ENCODE measurements around the gene SOX9.
"Not testable (repeated sequence)": the region's sequence is repeated elsewhere in the genome, so short reads cannot be mapped to it uniquely, and the experiment has no call there.

The SOX9 gene

GRCh38 chr17:72111336-72111923 is 9.4 kb upstream of the SOX9 start:
- DNase-seq = no peak

GRCh38 chr17:72111926-72112325 is 8.9 kb upstream of the SOX9 start:
- DNase-seq = not testable (repeated sequence)

- no peak for DNase-seq
Measured at GRCh38 chr17:72113751-72114150, 7.1 kb upstream of the SOX9 start.

GRCh38 chr17:72115781-72116525 is 4.9 kb upstream of the SOX9 start:
- DNase-seq = no peak

GRCh38 chr17:72116661-72117521 is 3.9 kb upstream of the SOX9 start:
- no peak for DNase-seq

GRCh38 chr17:72117535-72118334 is 3.1 kb upstream of the SOX9 start:
- no peak for DNase-seq

GRCh38 chr17:72118335-72119076 is 2.3 kb upstream of the SOX9 start:
- peak; percentile 21 for DNase-seq

GRCh38 chr17:72119077-72119872 is 1.5 kb upstream of the SOX9 start:
- DNase-seq = no peak

GRCh38 chr17:72119873-72120641 is 763 bp upstream of the SOX9 start:
- no peak for DNase-seq

GRCh38 chr17:72121164-72122009 is 567 bp downstream of the SOX9 start:
- no peak for DNase-seq

GRCh38 chr17:72122010-72122764 is 1.4 kb downstream of the SOX9 start:
- no peak for DNase-seq

- DNase-seq = no peak
Measured at GRCh38 chr17:72122765-72123529, 2.1 kb downstream of the SOX9 start.

GRCh38 chr17:72123530-72124437 is 3.0 kb downstream of the SOX9 start:
- DNase-seq = no peak

GRCh38 chr17:72124438-72124775 is 3.6 kb downstream of the SOX9 start:
- no peak for DNase-seq

- DNase-seq = no peak
Measured at GRCh38 chr17:72125226-72125651, 4.4 kb downstream of the SOX9 start.

GRCh38 chr17:72125742-72126141 is 4.9 kb downstream of the SOX9 start:
- DNase-seq = no peak

Data from CD4-positive, alpha-beta T cell treated with Interleukin-17A for 4 hours (primary cell).